Upper lobe of left lung (tissue), 6 donors: ENCODE results near the gene SENP7. TPM values are rescaled to one million over a fixed set of nuclear protein-coding genes. Genes with fewer than 3 reads are reported as not detected.

Experiments
- ATAC-seq, 2 donors: fragments of 200-7000 bp; cut with Tn5 transposase; one replicate each; pipeline ENCODE4 v1.9.1; 2022; ENCODE audit warnings: mild to moderate bottlenecking in 2 of 2, moderate library complexity in 2 of 2; ENCODE audit not compliant: low FRiP score in 2 of 2
- DNase-seq, 2 donors: peaks; one replicate each; pipeline ENCODE4 v3.0.0-alpha.2; 2019 to 2020
- H3K27ac ChIP-seq, 4 donors: fragments of 200-600 bp; sonication (generic); one replicate each; pipeline ENCODE4 v1.5.1; 2016 to 2019
- H3K27me3 ChIP-seq, 4 donors: fragments of 200-600 bp; sonication (generic); one replicate each; pipeline ENCODE4 v1.5.1; 2017 to 2019
- H3K36me3 ChIP-seq, 4 donors: fragments of 200-600 bp; sonication (generic); one replicate each; pipeline ENCODE4 v1.5.1; 2016 to 2019
- H3K4me1 ChIP-seq, 4 donors: fragments of 200-600 bp; sonication (generic); one replicate each; pipeline ENCODE4 v1.5.1; 2018 to 2019
- H3K4me3 ChIP-seq, 4 donors: fragments of 200-600 bp; sonication (generic); one replicate each; pipeline ENCODE4 v1.5.1; 2017 to 2019; ENCODE audit warnings: mild to moderate bottlenecking in 2 of 4, moderate library complexity in 1 of 4
- H3K9me3 ChIP-seq, 4 donors: fragments of 200-600 bp; sonication (generic); one replicate each; pipeline ENCODE4 v1.5.1; 2018 to 2019
- CTCF ChIP-seq, 6 experiments: fragments of 450-650 bp in 4 of 6; fragments of 200-600 bp in 2 of 6; sonication (generic) in 2 of 6; IDR thresholded peaks; one replicate each; pipeline ENCODE4 v1.5.1; 2016 to 2019; ENCODE audit warnings: antibody characterized with exemption in 6 of 6
- EP300 ChIP-seq, 4 donors: sonication (generic); formaldehyde crosslinking; IDR thresholded peaks; one replicate each; pipeline ENCODE4 v1.5.1; 2017; ENCODE audit warnings: antibody characterized with exemption in 4 of 4, control low read depth in 2 of 4
- POLR2A ChIP-seq, 4 donors: fragments of 450-650 bp; IDR thresholded peaks; one replicate each; pipeline ENCODE4 v1.5.1; 2016 to 2017; ENCODE audit warnings: antibody characterized with exemption in 4 of 4, mild to moderate bottlenecking in 2 of 4
- POLR2AphosphoS5 ChIP-seq, 2 donors: sonication (generic); formaldehyde crosslinking; IDR thresholded peaks; one replicate each; pipeline ENCODE4 v1.5.1; 2017; ENCODE audit warnings: antibody characterized with exemption in 2 of 2
- WGBS, 2 donors: methylation state at CpG; one replicate each; pipeline ENCODE4 v1.1.5; 2017 to 2018; 5-methylcytosine and 5-hydroxymethylcytosine counted together
- total RNA-seq, 6 donors: library from RNA; depleted of rRNA in 4 of 6; stranded (reverse); fragments of >200 nt in 4 of 6; gene quantifications; one replicate each; pipeline versions ENCODE4 v1.1.0 to v1.2.1, GENCODE V29; 2016 to 2021
- donor health status: DM: no; HTN: no; CAD: no; lungs with moderate emphysema.
- donor health status: DM: no; HTN: yes; CAD: no; lungs with severe emphysema.

Gene SENP7
- total RNA-seq, 6 donors from 2014 or later: 6.0 to 34.6 (median 14.3) TPM

- Histone ChIP-seq H3K27ac (no peak overlapping the region), H3K4me3 (no peak overlapping the region), H3K27me3 (no peaks in the 10 kb centered on the region), H3K36me3 (no peaks in the 10 kb centered on the region), H3K4me1 (no peaks in the 10 kb centered on the region), H3K9me3 (no peaks in the 10 kb centered on the region)
- DNase-seq (no peak), ATAC-seq (no peak)
- WGBS, 2 donors: 92 to 100% methylated on average over 1 of the region's 1 CpG
- TF ChIP-seq CTCF (IDR thresholded peaks at IDR 0.05) (no peak), POLR2AphosphoS5 (IDR thresholded peaks at IDR 0.05) (no peak), EP300 (IDR thresholded peaks at IDR 0.05) (no peak), POLR2A (IDR thresholded peaks at IDR 0.05) (no peak)
Measured at GRCh38 chr3:101536266-101536665, 23.3 kb upstream of the SENP7 start.

GRCh38 chr3:101535221-101535620 is 22.2 kb upstream of the SENP7 start:
- Histone ChIP-seq H3K4me1 (no peaks in the 10 kb centered on the region), H3K9me3 (no peaks in the 10 kb centered on the region), H3K36me3 (no peaks in the 10 kb centered on the region), H3K27me3 (no peaks in the 10 kb centered on the region), H3K27ac (no peak overlapping the region), H3K4me3 (no peak overlapping the region)
- no peak for DNase-seq
- ATAC-seq: no peak
- 79 to 96% methylated on average over 5 of the region's 5 CpGs for WGBS, 2 donors
- TF ChIP-seq POLR2A (IDR thresholded peaks at IDR 0.05) (no peak), CTCF (IDR thresholded peaks at IDR 0.05) (no peak), EP300 (IDR thresholded peaks at IDR 0.05) (no peak), POLR2AphosphoS5 (IDR thresholded peaks at IDR 0.05) (no peak)

- H3K4me1 ChIP-seq: no peaks in the 10 kb centered on the region
- ATAC-seq (no peak), DNase-seq (no peak)
- H3K27me3 ChIP-seq: no peaks in the 10 kb centered on the region
- no peaks in the 10 kb centered on the region for H3K9me3 ChIP-seq
- 89 to 100% methylated on average over 1 of the region's 1 CpG for WGBS, 2 donors
- TF ChIP-seq POLR2A (IDR thresholded peaks at IDR 0.05): no peak
- TF ChIP-seq POLR2AphosphoS5 (IDR thresholded peaks at IDR 0.05): no peak
- no peak for TF ChIP-seq EP300 (IDR thresholded peaks at IDR 0.05)
- no peak for TF ChIP-seq CTCF (IDR thresholded peaks at IDR 0.05)
- H3K4me3 ChIP-seq: no peak overlapping the region
- H3K27ac ChIP-seq: no peak overlapping the region
- no peaks in the 10 kb centered on the region for H3K36me3 ChIP-seq
Measured at GRCh38 chr3:101533603-101533968, 20.6 kb upstream of the SENP7 start.

- Histone ChIP-seq H3K36me3 (no peaks in the 10 kb centered on the region), H3K9me3 (no peaks in the 10 kb centered on the region), H3K4me1 (no peaks in the 10 kb centered on the region), H3K27ac (no peak overlapping the region), H3K4me3 (no peak overlapping the region), H3K27me3 (no peaks in the 10 kb centered on the region)
- TF ChIP-seq EP300 (IDR thresholded peaks at IDR 0.05) (no peak), POLR2AphosphoS5 (IDR thresholded peaks at IDR 0.05) (no peak), POLR2A (IDR thresholded peaks at IDR 0.05) (no peak), CTCF (IDR thresholded peaks at IDR 0.05) (no peak)
- WGBS, 2 donors: 71 to 78% methylated on average over 9 of the region's 9 CpGs
- no peak for DNase-seq
- ATAC-seq: no peak
Measured at GRCh38 chr3:101532783-101533602, 20.0 kb upstream of the SENP7 start.
